SK-N-SH (cell line): ENCODE measurements around the gene ACACA.

Experiments
- CTCF ChIP-seq: fragments of 200-600 bp; sonication (generic); IDR thresholded peaks from 2 replicates; pipeline ENCODE4 v1.6.1; 2017; ENCODE audit warnings: antibody characterized with exemption, mild to moderate bottlenecking, moderate library complexity
- EP300 ChIP-seq, 2 experiments: IDR thresholded peaks; 2 replicates each; pipeline versions ENCODE4 v1.4.0 to v1.6.1; 2012; ENCODE audit warnings: borderline replicate concordance in 1 of 2, low read depth in 1 of 2, low read length in 1 of 2
- EZH2phosphoT487 ChIP-seq: fragments of 200-600 bp; sonication (generic); IDR thresholded peaks from 2 replicates; pipeline ENCODE4 v1.6.1; 2017; ENCODE audit warnings: low read depth, mixed run types, mild to moderate bottlenecking, antibody characterized with exemption, moderate library complexity, borderline replicate concordance
- IRF3 ChIP-seq: fragments of 150-350 bp; IDR thresholded peaks from 2 replicates; pipeline ENCODE4 v1.6.1; 2016; ENCODE audit warnings: mild to moderate bottlenecking, low read depth, low read length
- MAX ChIP-seq: IDR thresholded peaks from 2 replicates; pipeline ENCODE4 v1.4.0; 2012; ENCODE audit warnings: low read depth
- MXI1 ChIP-seq: IDR thresholded peaks from 2 replicates; pipeline ENCODE4 v1.6.1; 2012; ENCODE audit warnings: mild to moderate bottlenecking, low read depth, low read length, improper control_type of control experiment
- POLR2AphosphoS5 ChIP-seq: IDR thresholded peaks from 2 replicates; pipeline ENCODE4 v1.6.1; 2012; ENCODE audit warnings: low read depth, low read length
- RAD21 ChIP-seq: IDR thresholded peaks from 2 replicates; pipeline ENCODE4 v1.6.1; 2012; ENCODE audit warnings: mild to moderate bottlenecking, low read length
- RCOR1 ChIP-seq: fragments of 150-350 bp; IDR thresholded peaks from 2 replicates; pipeline ENCODE4 v1.6.1; 2017; ENCODE audit warnings: antibody characterized with exemption, low read length
- RFX5 ChIP-seq: IDR thresholded peaks from 2 replicates; pipeline ENCODE4 v1.6.1; 2012; ENCODE audit warnings: mild to moderate bottlenecking, improper control_type of control experiment, low read length
- SIN3A ChIP-seq: IDR thresholded peaks from 2 replicates; pipeline ENCODE4 v1.6.1; 2012; ENCODE audit warnings: low read depth, mild to moderate bottlenecking, low read length, moderate library complexity, borderline replicate concordance
- USF2 ChIP-seq: fragments of 150-350 bp; IDR thresholded peaks from 2 replicates; pipeline ENCODE4 v1.6.1; 2017; ENCODE audit warnings: antibody characterized with exemption, low read length, low read depth, borderline replicate concordance
- YY1 ChIP-seq: IDR thresholded peaks from 2 replicates; pipeline ENCODE4 v1.4.0; 2012; ENCODE audit warnings: low read depth, mild to moderate bottlenecking

GRCh38 chr17:37083456-37083855, 323.2 kb downstream of the ACACA start:
- TF ChIP-seq RAD21 (no peak), YY1 (no peak), CTCF (no peak), SIN3A (no peak), IRF3 (no peak), RFX5 (no peak), EP300 (IDR thresholded peaks at IDR 0.05; ENCODE audit: borderline replicate concordance in 1 of 2, low read depth in 1 of 2, low read length in 1 of 2) (no peak), EZH2phosphoT487 (no peak), MAX (no peak), RCOR1 (no peak), USF2 (no peak), MXI1 (no peak), POLR2AphosphoS5 (no peak)
